PC-9 (cell line): Measurements from ENCODE around the gene COMMD2.

Source experiments
- EZH2 ChIP-seq: fragments of 200-600 bp; sonication (generic); IDR thresholded peaks from 2 replicates; pipeline ENCODE4 v1.8.0; 2017; ENCODE audit warnings: antibody characterized with exemption, low read depth
- TF ChIP-seq, protein P1 (sequence below): fragments of 200-600 bp; sonication (generic); conservative IDR thresholded peaks from 2 replicates; pipeline ENCODE4 v1.6.1; 2017; ENCODE audit warnings: mixed run types, antibody characterized with exemption, mild to moderate bottlenecking, moderate library complexity

DNA sequence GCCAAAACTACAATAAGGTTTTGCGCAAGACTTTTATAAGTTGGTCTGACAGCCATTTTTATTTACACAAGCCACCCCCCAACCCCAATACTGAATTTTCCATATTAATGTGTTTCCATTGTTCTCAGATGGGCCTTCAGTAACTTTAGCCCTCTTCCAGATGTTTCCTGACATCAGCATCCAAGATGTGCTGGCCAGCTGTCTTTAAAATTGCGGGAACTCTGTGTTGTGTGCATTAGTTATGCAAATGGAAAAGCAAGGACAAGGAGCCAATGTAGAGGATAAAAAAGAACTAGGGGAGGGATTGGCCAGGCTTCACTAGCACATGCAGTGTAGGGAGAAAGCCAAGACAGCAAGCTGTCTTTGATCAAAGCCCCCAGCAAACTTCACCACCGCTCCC lies 45.4 kb downstream of the COMMD2 start:
- TF ChIP-seq, protein P1, sequence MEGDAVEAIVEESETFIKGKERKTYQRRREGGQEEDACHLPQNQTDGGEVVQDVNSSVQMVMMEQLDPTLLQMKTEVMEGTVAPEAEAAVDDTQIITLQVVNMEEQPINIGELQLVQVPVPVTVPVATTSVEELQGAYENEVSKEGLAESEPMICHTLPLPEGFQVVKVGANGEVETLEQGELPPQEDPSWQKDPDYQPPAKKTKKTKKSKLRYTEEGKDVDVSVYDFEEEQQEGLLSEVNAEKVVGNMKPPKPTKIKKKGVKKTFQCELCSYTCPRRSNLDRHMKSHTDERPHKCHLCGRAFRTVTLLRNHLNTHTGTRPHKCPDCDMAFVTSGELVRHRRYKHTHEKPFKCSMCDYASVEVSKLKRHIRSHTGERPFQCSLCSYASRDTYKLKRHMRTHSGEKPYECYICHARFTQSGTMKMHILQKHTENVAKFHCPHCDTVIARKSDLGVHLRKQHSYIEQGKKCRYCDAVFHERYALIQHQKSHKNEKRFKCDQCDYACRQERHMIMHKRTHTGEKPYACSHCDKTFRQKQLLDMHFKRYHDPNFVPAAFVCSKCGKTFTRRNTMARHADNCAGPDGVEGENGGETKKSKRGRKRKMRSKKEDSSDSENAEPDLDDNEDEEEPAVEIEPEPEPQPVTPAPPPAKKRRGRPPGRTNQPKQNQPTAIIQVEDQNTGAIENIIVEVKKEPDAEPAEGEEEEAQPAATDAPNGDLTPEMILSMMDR, result no peak
- no peak for TF ChIP-seq EZH2
